GM18870 (cell line): ENCODE data around the gene CRYL1.

Source experiments
- ATAC-seq: cut with Tn5 transposase; IDR thresholded peaks from one replicate; pipeline ENCODE4 v1.9.1; 2021; ENCODE audit warnings: moderate library complexity; ENCODE audit not compliant: unreplicated experiment

Gene CRYL1

GRCh38 chr13:20525601-20526544 is at the start of gene CRYL1:
TSS of gene CRYL1 (minus strand) at chr13:20525857. CDS start at chr13:20525794, 63 bp downstream.
- ATAC-seq, result peak; percentile 46

GRCh38 chr13:20573636-20574035 is 48.0 kb upstream of the CRYL1 start:
- ATAC-seq, result no peak

GRCh38 chr13:20573186-20573585 is 47.5 kb upstream of the CRYL1 start:
- ATAC-seq, result no peak

- no peak for ATAC-seq
Measured at GRCh38 chr13:20571676-20572075, 46.0 kb upstream of the CRYL1 start.

GRCh38 chr13:20570517-20570916 is 44.9 kb upstream of the CRYL1 start:
- no peak for ATAC-seq

GRCh38 chr13:20567881-20568528 is 42.3 kb upstream of the CRYL1 start:
- no peak for ATAC-seq

GRCh38 chr13:20566898-20567874 is 41.5 kb upstream of the CRYL1 start, which contains the start of gene IFT88:
TSS of gene IFT88 (plus strand) at chr13:20567157. CDS start at chr13:20574386, 7,229 bp downstream.
- ATAC-seq, result peak; percentile 70

- ATAC-seq, result peak; percentile 20
Measured at GRCh38 chr13:20566468-20566897, 40.8 kb upstream of the CRYL1 start.

- ATAC-seq, result no peak
Measured at GRCh38 chr13:20565115-20565736, 39.6 kb upstream of the CRYL1 start.

GRCh38 chr13:20561741-20562140 is 36.1 kb upstream of the CRYL1 start:
- ATAC-seq, result no peak

- no peak for ATAC-seq
Measured at GRCh38 chr13:20559659-20560356, 34.2 kb upstream of the CRYL1 start.

GRCh38 chr13:20558982-20559381 is 33.3 kb upstream of the CRYL1 start:
- ATAC-seq, result no peak

GRCh38 chr13:20553311-20553710 is 27.7 kb upstream of the CRYL1 start:
- no peak for ATAC-seq

GRCh38 chr13:20550799-20551198 is 25.1 kb upstream of the CRYL1 start:
- no peak for ATAC-seq

- ATAC-seq, result no peak
Measured at GRCh38 chr13:20547479-20547908, 21.8 kb upstream of the CRYL1 start.

- ATAC-seq, result no peak
Measured at GRCh38 chr13:20546556-20546955, 20.9 kb upstream of the CRYL1 start.

GRCh38 chr13:20544201-20544923 is 18.7 kb upstream of the CRYL1 start:
- no peak for ATAC-seq

- no peak for ATAC-seq
Measured at GRCh38 chr13:20536992-20537391, 11.3 kb upstream of the CRYL1 start.

GRCh38 chr13:20534038-20534608 is 8.5 kb upstream of the CRYL1 start:
- no peak for ATAC-seq
